Hepatocyte (in vitro differentiated cells): Measurements from ENCODE around the gene B3GAT3. TPM values are rescaled to one million over a fixed set of nuclear protein-coding genes. Genes with fewer than 3 reads are reported as not detected.

Experiments used
- DNase-seq: peaks from one replicate; pipeline ENCODE4 v3.0.0-alpha.2; 2016; ENCODE audit warnings: low spot score
- H2AFZ ChIP-seq: fragments of 200-600 bp; sonication (generic); 2 replicates; pipeline ENCODE4 v1.6.0; 2016; ENCODE audit warnings: antibody characterized with exemption, mild to moderate bottlenecking
- H3K27ac ChIP-seq: fragments of 200-600 bp; sonication (generic); 2 replicates; pipeline ENCODE4 v1.5.1; 2016; ENCODE audit warnings: mild to moderate bottlenecking
- H3K27me3 ChIP-seq: fragments of 200-600 bp; sonication (generic); 2 replicates; pipeline ENCODE4 v1.6.1; 2016
- H3K36me3 ChIP-seq: fragments of 200-600 bp; sonication (generic); replicated peaks from 2 replicates; pipeline ENCODE4 v1.5.1; 2016; ENCODE audit warnings: low read depth; ENCODE audit not compliant: insufficient read depth
- H3K4me1 ChIP-seq: fragments of 200-600 bp; sonication (generic); 2 replicates; pipeline ENCODE4 v1.5.1; 2016; ENCODE audit warnings: mild to moderate bottlenecking, moderate library complexity; ENCODE audit not compliant: insufficient read depth
- H3K4me2 ChIP-seq: fragments of 200-600 bp; sonication (generic); 2 replicates; pipeline ENCODE4 v1.6.0; 2016
- H3K4me3 ChIP-seq: fragments of 200-600 bp; sonication (generic); 2 replicates; pipeline ENCODE4 v1.5.1; 2016; ENCODE audit warnings: mild to moderate bottlenecking
- H3K79me2 ChIP-seq: fragments of 200-600 bp; sonication (generic); 2 replicates; pipeline ENCODE4 v1.6.0; 2017; ENCODE audit warnings: mild to moderate bottlenecking
- H3K9me2 ChIP-seq: fragments of 200-600 bp; sonication (generic); replicated peaks from 2 replicates; pipeline ENCODE4 v1.6.0; 2017; ENCODE audit warnings: mild to moderate bottlenecking; ENCODE audit not compliant: insufficient read depth
- H3K9me3 ChIP-seq: fragments of 200-600 bp; sonication (generic); 2 replicates; pipeline ENCODE4 v1.5.1; 2016; ENCODE audit warnings: low read depth, mild to moderate bottlenecking
- H4K20me1 ChIP-seq: fragments of 200-600 bp; sonication (generic); 2 replicates; pipeline ENCODE4 v1.6.0; 2016; ENCODE audit warnings: mild to moderate bottlenecking; ENCODE audit not compliant: insufficient read depth, poor library complexity, severe bottlenecking
- EZH2 ChIP-seq: fragments of 200-600 bp; sonication (generic); IDR thresholded peaks from 2 replicates; pipeline ENCODE4 v1.6.1; 2016; ENCODE audit warnings: antibody characterized with exemption, mild to moderate bottlenecking, borderline replicate concordance
- EZH2phosphoT487 ChIP-seq: fragments of 200-600 bp; sonication (generic); IDR thresholded peaks from one replicate; pipeline ENCODE4 v1.6.1; 2018; ENCODE audit warnings: antibody characterized with exemption, mild to moderate bottlenecking, low read depth, moderate library complexity; ENCODE audit not compliant: unreplicated experiment, severe bottlenecking
- WGBS: methylation state at CpG from one replicate; pipeline ENCODE4 v1.1.6; 2016; ENCODE audit warnings: low lambda C conversion rate; ENCODE audit errors: missing lambda C conversion rate; 5-methylcytosine and 5-hydroxymethylcytosine counted together
- polyA plus RNA-seq: library from polyadenylated mRNA; unstranded; fragments of >200 nt; fragmentation: Nextera tagmentation; extraction: Ambion mirVana; gene quantifications from 2 replicates; pipeline ENCODE4 v1.2.1, GENCODE V29; 2016
- total RNA-seq: library from RNA; depleted of rRNA; stranded (reverse); fragments of >200 nt; gene quantifications from 2 replicates; pipeline ENCODE4 v1.2.3, GENCODE V29; 2014
- TF ChIP-seq, protein P1 (sequence below): fragments of 200-600 bp; sonication (generic); IDR thresholded peaks from 2 replicates; pipeline ENCODE4 v1.5.1; 2016; ENCODE audit warnings: antibody characterized with exemption, mild to moderate bottlenecking; ENCODE audit not compliant: poor library complexity

The B3GAT3 gene
- total and polyA plus RNA-seq, 2 experiments from 2014 or later: 32.3 to 61.4 TPM

- 0% methylated on average over 7 of the region's 30 CpGs for WGBS
- Histone ChIP-seq H3K27me3 (no peaks in the 10 kb centered on the region), H3K36me3 (no peaks in the 10 kb centered on the region), H2AFZ (peak overlapping the region; percentile 53), H3K79me2 (peaks cover 39% of the 10 kb centered on the region), H3K27ac (peak overlapping the region; percentile 92), H3K4me3 (peak overlapping the region; percentile 39), H3K4me1 (peaks cover 20% of the 10 kb centered on the region), H4K20me1 (peaks cover 16% of the 10 kb centered on the region), H3K4me2 (peak overlapping the region; percentile 84), H3K9me2 (no peaks in the 10 kb centered on the region), H3K9me3 (no peaks in the 10 kb centered on the region)
- TF ChIP-seq EZH2 (no peak), EZH2phosphoT487 (no peak)
- TF ChIP-seq, protein P1, sequence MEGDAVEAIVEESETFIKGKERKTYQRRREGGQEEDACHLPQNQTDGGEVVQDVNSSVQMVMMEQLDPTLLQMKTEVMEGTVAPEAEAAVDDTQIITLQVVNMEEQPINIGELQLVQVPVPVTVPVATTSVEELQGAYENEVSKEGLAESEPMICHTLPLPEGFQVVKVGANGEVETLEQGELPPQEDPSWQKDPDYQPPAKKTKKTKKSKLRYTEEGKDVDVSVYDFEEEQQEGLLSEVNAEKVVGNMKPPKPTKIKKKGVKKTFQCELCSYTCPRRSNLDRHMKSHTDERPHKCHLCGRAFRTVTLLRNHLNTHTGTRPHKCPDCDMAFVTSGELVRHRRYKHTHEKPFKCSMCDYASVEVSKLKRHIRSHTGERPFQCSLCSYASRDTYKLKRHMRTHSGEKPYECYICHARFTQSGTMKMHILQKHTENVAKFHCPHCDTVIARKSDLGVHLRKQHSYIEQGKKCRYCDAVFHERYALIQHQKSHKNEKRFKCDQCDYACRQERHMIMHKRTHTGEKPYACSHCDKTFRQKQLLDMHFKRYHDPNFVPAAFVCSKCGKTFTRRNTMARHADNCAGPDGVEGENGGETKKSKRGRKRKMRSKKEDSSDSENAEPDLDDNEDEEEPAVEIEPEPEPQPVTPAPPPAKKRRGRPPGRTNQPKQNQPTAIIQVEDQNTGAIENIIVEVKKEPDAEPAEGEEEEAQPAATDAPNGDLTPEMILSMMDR: no peak
- DNase-seq: no peak
Observed at GRCh38 chr11:62601122-62601371, 20.7 kb downstream of the B3GAT3 start.

DNA sequence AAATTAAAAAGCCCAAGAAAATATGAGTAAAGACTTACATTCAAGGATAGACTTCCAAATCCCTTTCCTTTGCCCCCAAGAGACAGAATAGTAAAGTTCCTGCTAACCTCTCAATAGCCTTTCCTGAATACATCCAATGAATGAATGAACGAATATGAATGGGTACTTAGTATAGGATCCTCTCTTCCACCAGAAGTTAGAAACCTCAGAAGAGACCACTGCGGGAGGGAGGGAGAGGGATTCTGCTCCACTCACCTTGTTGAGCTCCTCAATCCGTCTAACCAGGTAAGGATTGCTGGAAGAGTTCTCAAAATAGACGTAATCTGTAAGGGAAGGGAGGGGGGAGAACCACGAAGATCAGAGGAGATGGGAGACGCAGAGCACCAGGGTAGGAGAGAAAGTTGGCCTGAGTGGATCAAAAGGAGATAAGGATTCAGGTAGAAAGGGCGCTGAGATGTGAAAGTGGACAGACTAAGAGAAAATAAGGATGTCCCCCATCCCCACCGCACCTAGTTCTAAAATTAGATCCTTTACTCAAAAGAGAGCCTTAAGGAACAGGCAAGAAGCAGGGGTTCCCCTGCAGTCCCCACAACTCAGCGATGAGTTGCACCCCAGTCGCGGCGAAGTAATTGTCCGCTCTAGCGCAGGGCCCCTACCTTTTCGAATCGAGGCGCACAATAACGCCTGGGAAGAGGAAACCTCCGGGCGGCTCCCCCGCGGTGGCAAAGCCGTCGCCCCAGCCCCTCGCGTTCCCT is 21.2 kb downstream of the B3GAT3 start:
- Histone ChIP-seq H3K27me3 (no peaks in the 10 kb centered on the region), H3K4me1 (peaks cover 20% of the 10 kb centered on the region), H3K9me2 (no peaks in the 10 kb centered on the region), H3K79me2 (peaks cover 39% of the 10 kb centered on the region), H3K36me3 (no peaks in the 10 kb centered on the region), H3K27ac (peak overlapping the region; percentile 92), H3K9me3 (no peaks in the 10 kb centered on the region), H3K4me3 (peak overlapping the region; percentile 39), H4K20me1 (peaks cover 16% of the 10 kb centered on the region), H2AFZ (peak overlapping the region; percentile 53), H3K4me2 (peak overlapping the region; percentile 84)
- 3% methylated on average over 26 of the region's 26 CpGs for WGBS
- DNase-seq: no peak
- TF ChIP-seq EZH2 (no peak), EZH2phosphoT487 (no peak)
- TF ChIP-seq, protein P1: no peak

DNA sequence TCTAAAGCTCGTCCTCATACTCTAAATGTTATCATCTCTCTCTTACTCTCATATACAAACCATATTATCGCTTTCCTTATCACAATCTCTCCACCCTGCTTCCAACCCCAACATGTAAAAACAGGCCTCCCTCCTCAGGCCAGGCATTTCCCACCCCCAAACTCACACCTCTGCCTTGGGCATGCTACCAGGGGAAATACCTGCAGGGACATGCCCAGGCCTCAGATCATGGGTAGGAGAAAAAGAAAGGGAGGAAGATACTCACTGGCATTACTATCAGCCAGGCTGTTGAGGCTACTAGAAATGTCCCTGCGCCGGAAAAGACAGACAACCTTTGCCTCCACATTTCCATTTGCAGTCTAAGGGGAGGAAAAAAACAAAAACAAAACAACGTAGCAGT is 21.9 kb downstream of the B3GAT3 start:
- no peak for DNase-seq
- H4K20me1 ChIP-seq: peaks cover 16% of the 10 kb centered on the region
- WGBS: 52% methylated on average over 5 of the region's 5 CpGs
- peaks cover 20% of the 10 kb centered on the region for H3K4me1 ChIP-seq
- H2AFZ ChIP-seq: no peak overlapping the region
- TF ChIP-seq, protein P1: no peak
- TF ChIP-seq EZH2phosphoT487: no peak
- no peak for TF ChIP-seq EZH2
- no peaks in the 10 kb centered on the region for H3K36me3 ChIP-seq
- no peaks in the 10 kb centered on the region for H3K9me3 ChIP-seq
- peak overlapping the region; percentile 84 for H3K4me2 ChIP-seq
- peak overlapping the region; percentile 92 for H3K27ac ChIP-seq
- H3K79me2 ChIP-seq: peaks cover 39% of the 10 kb centered on the region
- H3K27me3 ChIP-seq: no peaks in the 10 kb centered on the region
- no peak overlapping the region for H3K4me3 ChIP-seq
- H3K9me2 ChIP-seq: no peaks in the 10 kb centered on the region
